Dedifferentiated amniotic fluid mesenchymal stem cell (primary cell): ENCODE measurements around the gene MBNL1.

ENCODE experiments used
- DNase-seq: peaks from one replicate; pipeline ENCODE4 v3.0.0-alpha.2; 2016; ENCODE audit errors: extremely low spot score

The MBNL1 gene

DNA sequence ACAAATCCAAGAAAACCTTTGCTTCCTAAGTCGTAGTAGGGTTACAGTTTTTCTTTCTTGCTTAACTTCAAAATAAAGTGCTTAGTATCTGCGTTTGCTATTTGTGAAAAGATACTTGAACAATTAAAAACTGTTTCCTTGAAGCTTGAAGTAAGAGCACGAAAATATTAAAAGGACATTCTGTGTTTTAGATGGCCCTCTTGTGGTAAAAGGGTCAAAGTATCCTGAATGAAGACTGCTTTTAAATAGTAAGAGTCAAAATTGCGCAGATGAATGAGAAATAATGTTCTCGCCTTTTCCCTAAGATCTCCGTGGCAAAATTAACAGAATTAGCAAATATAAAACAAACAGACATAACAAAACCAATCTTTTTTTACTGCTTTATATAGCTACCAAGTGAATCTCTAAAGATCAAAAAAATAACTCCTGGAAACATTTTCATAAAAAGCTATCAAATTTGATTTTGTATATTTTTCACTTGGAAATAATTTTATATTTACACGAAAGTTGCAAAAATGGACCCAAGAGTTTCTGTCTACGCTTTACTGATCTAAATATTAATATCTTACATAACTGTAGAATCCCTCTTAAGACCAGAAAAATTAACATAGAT is 175.4 kb downstream of the MBNL1 start:
- peak; percentile 80 for DNase-seq

DNA sequence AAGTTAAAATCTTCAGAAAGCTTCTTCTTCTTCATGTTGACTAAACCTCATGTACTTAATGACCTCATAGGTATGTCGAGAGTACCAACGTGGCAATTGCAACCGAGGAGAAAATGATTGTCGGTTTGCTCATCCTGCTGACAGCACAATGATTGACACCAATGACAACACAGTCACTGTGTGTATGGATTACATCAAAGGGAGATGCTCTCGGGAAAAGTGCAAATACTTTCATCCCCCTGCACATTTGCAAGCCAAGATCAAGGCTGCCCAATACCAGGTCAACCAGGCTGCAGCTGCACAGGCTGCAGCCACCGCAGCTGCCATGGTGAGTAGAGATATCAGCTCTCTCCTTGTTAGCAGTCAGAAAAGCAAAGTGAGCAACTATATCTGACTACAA is 176.5 kb downstream of the MBNL1 start:
- DNase-seq = no peak

DNA sequence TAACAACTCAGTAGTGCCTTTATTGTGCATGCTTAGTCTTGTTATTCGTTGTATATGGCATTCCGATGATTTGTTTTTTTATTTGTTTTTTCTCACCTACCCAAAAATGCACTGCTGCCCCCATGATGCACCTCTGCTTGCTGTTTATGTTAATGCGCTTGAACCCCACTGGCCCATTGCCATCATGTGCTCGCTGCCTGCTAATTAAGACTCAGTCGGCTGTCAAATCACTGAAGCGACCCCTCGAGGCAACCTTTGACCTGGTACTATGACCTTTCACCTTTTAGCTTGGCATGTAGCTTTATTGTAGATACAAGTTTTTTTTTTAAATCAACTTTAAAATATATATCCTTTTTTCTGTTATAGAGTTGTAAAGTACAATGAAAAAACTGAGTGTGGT is 177.8 kb downstream of the MBNL1 start:
- no peak for DNase-seq

DNA sequence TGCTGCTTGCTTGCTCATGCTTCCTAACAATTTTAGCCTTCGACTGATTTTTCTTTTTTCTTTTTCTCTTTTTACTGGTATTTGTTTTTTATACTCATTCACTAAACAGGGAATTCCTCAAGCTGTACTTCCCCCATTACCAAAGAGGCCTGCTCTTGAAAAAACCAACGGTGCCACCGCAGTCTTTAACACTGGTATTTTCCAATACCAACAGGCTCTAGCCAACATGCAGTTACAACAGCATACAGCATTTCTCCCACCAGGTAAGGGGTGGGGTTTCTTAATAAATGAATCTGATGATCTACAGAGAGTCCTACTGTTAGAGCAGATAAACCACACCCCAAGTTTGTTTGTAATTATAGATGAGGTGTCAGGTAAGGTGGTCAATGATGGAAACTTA is 178.8 kb downstream of the MBNL1 start:
- DNase-seq = no peak

DNA sequence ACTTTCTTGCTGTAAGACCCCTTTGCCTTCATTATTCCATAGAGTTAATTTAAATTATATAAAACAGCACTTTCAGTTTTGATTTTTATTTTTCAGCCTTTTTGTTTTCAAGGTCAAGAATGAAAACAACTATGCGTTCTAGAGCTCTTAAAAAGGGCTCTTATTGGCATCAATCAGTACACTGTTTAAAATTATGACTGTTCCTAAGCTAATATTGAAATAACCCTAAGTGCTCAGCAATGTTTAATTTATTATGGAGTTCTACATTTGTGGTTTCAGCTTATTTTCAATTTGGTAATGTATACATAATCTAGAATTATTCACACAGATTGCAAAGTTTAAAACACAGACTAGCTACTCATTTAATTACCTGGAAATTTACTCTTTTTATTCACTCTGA is 179.4 kb downstream of the MBNL1 start:
- DNase-seq = no peak

DNA sequence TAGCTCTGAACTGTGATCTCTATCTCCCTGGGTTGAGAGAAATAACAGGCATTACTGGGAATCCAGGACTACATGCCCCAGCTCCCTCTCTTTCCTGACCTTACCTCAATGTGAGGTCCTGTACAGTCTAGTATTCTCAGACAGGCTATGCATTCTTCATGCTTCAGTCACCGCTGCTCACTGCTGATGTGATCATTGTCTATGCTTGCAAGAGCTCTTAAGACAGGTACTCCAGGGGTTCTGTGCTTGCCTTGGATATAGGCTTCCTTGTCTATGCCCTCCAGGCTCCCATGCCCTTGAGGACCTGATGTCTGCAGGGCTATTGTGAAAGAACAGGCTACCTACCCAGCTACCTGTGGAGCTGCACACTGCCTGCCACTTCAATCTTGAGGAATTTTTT is 183.6 kb downstream of the MBNL1 start:
- no peak for DNase-seq

DNA sequence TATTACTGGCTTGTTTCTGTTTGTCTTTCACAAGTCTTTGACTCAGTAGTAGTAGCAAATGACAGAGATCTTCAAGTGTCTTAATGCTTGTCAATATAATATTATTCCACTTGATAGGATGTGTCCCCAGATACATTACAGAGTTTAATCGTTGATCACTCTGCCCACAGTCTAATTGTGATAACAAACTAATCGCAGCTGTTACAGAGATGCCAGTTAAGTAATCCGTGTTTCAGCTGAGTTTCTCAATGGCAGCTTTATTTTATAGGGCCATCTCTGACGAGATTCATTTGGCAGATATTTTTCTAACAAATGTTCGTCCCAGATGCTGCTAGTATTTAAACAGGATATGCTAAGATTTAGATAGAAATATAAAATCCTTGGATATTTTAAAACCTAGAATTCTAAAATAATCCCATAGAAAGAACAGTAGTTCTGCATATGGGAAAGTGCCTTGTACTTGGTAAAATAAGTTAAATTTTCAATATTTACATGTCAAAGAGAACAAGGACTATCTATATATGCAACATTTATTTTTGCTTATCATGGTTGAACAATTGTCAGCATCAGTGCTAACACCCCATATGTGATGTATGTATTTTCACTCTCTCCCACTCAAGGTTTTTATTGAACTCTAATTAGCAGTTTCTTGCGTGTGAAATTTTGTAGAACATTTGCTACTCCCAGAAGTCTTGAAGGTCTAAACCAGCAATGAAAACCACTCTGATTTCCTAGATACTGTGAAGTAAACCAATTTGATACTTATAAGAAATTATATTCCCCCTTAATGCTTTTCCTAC is 185.5 kb downstream of the MBNL1 start:
- no peak for DNase-seq

DNA sequence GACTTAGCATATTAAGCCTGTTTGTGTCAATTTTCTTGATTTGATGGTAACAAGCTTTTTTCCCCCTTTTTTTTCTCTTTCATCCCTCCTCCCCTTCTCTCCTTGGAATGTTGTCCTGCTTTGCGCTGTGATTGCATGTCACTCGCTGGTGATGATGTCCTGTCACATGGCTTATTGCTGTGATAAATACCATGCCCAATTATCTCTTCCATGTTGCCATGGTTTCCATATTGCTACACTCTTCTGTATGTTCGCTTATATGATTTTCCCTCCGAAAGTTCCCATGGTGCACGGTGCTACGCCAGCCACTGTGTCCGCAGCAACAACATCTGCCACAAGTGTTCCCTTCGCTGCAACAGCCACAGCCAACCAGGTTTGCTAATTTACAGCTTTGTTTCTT is 187.3 kb downstream of the MBNL1 start:
- no peak for DNase-seq

DNA sequence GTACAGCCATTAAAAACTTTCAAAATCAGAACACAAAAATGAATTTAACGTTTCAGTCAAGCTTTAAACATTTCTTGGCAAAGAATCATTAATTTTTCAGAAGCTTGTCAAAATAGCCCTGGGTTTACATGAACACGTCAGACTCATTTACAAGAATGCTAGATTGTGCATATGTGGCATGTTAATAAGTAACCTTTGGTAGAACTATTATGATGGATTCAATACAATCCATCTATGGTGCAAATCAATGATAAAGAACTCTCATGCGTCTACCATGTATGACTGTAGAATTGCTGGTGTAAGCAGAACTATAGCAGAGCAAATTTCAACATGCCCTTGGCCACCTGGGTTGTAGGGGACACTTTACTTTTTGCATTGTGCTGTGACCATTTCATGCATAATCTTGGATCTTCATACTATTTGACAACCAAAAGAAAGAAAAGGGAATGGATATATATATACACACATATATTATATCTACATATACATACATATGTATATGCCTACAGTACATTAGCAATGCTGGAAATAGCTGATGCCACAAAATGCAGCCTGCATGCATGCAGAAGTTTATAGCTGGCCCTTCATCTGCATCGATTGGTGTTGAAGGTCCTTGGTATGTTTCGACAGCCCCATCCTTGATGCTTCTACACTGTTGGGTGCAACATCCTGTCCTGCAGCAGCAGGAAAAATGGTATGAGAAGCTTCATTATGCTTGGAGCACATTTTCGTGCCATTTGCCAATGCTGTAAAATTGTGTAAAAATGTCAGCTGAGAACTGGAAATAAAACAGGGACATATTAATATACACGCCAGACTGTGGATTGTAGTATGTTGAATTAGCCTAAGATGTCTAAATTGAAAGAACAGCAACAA is 189.0 kb downstream of the MBNL1 start:
- DNase-seq = no peak

DNA sequence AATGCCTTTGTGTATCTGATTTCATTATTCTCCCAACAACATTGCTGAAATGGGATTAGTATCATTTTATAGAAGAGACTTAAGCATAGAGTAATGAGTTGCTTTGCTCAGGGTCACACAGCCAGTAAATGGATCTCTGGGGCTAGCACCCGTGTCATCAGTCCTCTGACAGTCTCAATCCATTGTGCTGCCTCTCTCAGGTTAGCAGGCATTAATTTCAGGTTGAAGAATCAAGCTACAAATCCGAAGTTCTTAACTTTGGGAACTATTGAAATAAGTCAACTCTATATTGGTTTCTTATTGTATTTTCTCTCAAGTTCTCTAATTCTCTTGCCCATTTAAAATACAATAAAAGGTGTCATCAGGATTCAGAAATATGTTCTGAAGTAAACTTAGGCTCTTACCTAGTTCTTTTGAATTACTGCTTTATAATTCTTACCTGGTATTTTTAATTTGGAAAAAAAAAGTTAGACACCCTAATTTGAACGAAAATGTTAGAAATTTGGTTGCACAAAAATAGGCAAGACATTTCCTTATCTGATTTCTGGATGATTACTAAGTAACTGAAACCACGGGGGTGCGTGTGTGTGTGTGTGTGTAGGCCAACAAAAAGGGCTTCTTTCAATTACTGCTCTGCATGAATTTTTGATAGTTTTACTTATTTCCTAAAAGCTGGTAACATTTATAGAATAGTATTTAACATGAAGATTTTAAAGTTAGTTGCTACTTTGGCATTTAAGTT is 189.8 kb downstream of the MBNL1 start:
- DNase-seq = no peak

DNA sequence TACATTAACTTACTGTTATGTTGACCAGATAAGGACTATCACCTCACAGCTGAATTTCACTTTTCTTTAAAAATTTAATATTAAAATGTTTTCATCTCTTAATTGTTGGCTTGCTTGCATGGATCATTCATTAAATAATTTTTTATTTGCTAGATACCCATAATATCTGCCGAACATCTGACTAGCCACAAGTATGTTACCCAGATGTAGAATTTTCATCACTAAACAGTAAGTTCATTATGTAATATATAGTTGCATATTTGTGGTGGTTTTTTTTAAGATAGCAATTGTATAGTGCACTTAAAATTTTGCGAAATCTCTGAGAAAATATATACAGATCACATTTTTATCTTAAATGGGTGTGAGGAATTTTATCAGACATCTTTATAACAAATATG is 190.4 kb downstream of the MBNL1 start:
- no peak for DNase-seq

DNA sequence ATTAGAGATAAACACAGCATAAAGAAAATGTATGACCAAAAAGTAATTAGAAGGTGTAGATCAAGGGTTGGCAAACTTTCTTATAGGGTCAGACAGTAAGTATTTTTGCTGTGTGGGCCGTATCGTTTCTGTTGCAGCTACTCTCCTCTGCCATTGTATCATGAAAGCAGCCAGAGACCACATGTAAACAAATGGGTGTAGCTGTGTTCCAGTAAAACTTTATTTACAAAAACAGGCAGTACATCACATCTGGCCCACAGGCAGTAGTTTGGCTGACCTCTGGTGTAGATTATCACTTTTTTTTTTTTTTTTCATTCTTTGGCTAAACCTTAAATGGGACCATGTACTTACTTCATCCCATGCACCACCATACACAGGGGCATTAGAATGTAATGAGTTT is 190.8 kb downstream of the MBNL1 start:
- DNase-seq = no peak

DNA sequence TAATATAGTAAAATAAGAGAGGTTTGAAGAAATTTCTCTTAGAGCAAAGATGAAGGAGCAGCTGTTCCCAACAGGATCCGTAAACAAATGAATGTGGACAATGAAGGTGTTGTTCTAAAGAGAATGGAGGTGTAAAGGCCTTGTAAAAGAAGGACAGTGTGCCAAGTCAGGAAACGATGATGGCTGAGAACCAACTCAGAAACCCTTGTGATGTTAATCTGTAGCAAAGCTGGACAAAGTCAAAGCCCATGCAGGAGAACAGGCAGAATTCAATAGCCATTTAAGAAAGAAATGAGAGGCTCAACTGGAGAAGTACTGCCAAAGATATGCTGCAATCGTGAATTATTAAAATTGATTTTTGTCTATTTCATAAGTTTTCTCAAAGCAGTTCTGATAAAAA is 192.2 kb downstream of the MBNL1 start:
- DNase-seq = no peak

DNA sequence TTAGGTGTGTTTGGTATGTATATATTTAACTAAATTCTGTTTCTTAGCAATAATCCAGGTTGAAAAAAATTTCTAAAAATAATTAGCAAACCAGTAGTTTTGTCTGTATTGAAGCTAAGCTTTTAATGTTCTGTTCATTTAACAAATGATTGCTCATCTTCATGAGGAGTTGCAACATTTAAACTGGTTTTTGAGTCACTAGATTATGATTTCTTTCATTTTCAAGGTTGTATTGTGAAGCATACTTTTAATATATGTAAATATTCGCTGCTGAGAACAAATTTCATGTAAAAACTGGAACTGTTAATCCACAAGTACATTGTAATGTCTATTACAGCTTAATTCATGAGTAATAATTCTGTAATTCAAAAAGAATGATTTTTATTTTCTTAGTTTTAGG is 192.7 kb downstream of the MBNL1 start:
- DNase-seq = no peak

DNA sequence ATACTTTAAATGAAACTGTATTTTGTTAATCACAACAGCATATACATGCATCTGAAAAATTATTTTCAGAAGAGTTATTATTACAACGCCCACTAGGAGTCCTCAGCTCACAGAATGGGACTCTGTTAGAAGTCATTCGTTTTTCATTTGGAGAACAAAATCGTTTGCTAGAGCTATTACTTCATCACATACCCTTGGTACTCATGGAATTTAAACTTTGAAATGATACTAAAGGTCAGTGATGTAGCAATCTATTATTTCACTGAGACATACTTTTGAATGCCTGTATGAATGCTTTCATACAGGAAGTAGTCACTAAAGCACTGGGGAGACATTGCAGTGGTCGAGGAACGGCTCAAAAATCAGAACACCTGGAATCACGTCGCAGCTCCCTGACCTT is 198.1 kb downstream of the MBNL1 start:
- peak; percentile 52 for DNase-seq

DNA sequence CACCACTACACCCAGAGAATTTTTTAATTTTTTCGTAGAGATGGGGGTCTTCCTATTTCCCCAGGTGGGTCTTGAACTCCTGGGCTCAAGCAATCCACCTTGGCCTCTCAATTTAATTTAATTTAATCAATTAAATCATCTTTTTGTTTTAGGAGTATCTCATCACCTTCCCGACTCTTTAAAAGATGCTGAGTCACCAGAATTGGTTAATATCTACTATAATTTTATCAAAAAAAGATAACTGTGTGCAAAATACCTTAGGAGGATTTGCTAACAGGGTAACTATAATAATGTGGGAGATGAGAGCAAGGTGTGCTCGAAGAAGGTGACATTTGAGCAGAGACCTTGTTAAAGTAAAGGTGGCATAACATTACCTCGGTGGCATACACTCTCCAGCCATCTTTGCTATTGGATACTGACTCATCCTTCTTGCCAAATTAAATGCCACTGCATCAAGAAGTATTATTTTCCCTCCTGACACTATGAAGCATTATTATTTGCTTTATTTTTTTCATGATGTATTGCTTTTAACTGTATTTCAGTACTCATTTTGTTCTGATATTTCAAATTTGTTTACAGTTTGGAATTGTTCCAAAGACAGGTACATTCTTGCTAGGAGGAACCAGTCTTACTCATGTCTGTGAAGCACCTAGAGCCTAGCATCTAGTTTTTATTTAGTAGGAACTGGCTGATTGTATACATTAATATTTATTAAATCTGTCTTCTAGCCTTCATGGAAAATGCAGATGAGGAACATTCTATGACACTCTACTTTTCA is 200.7 kb downstream of the MBNL1 start:
- no peak for DNase-seq

DNA sequence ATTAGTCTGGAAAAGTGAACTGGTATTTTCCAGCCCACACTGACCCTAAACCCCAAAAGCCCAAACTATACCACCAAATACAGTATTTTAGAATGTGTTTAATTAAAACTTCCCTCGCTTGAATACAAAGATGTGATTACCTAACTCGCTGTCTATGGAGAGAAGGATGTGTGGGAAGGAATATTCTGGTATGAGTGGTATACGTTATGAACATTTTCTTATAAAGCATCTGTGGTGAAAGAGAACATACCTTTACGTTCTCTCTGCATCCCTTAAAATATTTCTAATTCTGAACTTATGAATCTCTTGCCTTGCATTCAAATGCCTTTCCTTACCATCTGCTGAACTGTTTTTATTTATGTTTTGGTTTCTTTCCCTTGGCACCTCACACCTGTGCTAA is 201.4 kb downstream of the MBNL1 start:
- no peak for DNase-seq

DNA sequence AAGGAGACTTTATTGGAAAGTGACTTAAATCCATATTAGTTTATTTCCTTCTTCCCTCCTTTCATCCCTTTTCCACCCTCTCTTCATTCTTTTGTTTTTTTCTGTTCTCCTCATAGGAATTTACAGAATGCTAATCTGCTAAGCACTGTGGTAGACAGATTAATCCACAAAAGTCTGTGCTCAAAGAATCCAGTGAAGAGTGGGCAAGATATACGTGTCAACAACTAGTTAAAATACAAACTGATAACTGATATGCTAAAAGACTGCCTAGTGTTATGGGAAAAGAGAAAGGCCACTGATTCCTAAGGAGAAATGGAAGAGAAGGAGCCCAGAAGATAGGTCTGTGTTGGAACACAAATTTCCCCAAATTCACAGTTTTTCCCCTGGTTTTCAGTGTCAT is 202.2 kb downstream of the MBNL1 start:
- no peak for DNase-seq

DNA sequence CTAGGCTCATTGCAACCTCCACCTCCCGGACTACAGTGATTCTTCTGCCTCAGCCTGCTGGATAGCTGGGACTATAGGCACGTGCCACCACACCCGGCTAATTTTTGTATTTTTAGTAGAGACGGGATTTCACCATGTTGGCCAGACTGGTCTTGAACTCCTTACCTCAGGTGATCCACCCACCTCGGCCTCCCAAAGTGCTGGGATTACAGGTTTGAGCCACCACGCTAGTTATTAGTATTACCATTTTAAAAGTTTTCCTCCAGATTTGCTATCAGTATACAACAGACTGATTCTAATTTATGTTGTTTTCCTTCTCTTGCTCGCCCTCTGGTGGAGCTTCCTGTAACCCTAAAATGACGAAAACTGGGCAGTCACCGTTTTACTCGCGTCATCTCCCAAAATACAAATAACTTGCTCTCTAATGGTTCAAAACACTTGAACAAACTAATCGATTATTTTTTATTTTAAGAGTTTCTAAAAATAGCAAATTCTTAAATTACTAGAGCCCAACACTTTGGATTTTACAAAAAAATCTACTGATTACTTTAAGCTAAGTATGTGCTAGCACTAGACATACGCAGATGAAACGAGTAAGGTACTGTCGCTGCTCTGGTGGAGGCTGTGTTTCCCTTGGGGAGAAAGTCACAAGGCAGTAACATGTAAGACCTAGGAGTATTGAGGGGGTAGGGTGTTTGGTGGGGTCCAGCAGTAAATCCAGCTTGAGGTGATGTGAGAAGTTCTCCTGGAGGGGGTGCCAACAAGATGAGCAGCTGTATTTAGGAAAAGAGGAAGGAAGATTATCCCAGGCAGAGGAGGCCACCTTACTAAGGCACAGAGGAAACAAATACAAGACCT is 203.3 kb downstream of the MBNL1 start:
- peak; percentile 58 for DNase-seq

DNA sequence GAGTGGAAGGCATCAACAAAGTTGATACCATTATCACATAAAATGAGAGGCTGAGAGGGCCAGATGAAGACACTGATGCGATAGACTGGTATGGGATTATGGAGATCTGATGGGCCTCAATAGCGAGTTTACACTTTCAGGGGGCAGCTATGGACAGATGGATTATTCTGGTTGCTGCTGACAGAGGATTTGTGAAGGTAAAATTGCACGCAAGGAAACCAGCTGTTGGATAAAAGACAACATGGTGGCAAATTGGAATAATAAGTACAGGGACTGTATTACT is 203.9 kb downstream of the MBNL1 start:
- DNase-seq = no peak

DNA sequence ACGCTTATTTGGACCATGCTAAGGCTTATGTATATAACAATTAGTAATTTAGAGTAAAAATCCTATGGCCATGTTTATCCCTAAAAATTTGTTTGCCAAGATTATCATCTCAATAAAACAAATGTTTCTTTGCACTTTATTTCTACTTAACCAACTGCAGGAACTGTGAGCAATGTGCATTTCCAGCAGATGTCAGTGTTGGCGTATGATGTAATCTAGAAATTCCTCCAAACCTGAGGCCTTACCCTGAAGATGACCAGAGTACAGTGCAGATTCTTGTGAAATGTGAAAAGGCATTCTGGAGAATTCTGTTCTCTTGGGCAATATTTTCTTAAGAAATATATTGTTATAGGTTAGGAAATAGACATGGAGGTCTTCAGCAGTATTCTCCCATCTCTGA is 205.9 kb downstream of the MBNL1 start:
- DNase-seq = peak; percentile 78
